Hippocampal formation (tissue), 2 donors: ENCODE measurements around the gene MICAL2.

Experiments used
- DNase-seq, 2 donors: peaks; one replicate each; lab custom pipeline; 2025; lab: John Stamatoyannopoulos, UW

Gene MICAL2

DNA sequence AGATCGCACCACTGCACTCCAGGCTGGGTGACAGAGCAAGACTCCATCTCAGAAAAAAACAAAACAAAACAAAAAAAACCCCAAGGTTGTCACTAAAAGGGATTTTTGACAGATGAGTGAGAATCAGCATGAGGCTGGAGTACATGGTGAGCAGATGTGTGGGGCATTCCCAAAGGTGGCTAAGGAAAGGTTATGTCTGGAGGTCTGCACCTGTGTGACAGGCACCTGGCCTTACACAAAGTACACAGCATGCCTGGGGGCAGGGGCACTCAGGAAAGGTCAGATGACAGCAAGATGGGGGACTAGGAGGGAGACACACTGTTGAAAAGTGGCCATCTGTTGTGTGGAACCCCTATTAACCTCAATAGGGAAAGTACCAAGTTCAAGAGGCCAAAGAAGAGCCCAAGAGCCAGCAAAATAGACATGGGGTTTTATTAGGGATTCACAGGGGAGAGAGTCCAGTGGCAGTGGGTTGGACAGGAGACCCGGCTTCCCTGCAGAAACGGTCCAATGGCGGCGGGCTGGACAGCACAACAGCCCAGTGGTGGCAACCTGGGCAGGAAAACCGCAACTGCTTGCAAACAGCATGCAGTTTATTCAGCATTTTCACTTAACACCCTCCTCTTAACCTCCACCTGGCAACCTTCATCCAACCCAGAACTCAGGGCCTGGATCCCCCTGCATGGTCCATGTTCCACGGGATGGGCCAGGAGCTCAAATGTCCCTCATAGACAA, 101.1 kb downstream of the MICAL2 start:
- no peak for DNase-seq

DNA sequence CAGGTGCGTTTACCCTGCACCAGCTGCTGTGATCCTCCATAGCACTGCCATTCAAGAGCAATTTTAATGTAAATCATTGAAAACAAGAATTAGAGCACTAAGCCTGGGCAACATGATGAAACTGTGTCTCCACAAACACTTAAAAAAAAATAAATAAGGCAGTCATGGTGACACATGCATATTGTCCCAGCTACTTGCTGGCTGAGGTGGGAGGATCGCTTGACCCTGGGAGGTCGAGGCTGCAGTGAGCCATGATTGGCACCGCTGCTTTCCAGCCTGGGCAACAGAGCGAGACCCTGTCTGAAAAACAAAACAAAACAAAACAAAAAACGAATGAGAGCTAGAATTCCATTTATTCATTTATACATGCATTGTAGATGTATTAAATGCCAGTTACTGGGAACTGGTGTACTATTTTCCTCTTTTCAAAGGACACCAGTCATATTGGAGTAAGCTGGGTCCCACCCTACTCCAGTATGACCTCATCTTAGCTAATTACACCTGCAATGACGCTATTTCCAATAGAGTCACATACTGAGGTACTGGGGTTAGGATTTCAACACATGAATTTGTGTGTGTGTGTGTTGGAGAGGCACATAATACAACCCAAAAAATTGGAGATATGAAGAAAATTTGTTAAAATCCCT, 101.9 kb downstream of the MICAL2 start:
- DNase-seq = no peak

DNA sequence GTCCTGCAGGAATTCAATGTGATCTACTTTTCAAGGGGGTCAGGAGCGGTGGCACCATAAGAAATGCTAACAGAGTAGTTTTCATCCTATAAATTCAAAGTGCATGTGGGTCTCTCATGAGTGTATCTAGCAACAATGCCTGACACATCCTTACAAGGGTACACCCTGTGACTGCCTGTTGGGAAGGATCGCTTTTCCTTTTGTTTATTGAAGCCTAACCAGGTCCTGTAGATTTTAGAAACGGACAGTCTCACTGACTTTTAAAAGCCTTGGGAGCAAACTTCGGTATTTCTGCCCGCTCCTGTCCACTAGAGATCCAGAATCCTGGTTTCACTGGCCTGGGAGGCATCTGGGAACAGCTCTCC, 102.4 kb downstream of the MICAL2 start:
- DNase-seq = no peak

DNA sequence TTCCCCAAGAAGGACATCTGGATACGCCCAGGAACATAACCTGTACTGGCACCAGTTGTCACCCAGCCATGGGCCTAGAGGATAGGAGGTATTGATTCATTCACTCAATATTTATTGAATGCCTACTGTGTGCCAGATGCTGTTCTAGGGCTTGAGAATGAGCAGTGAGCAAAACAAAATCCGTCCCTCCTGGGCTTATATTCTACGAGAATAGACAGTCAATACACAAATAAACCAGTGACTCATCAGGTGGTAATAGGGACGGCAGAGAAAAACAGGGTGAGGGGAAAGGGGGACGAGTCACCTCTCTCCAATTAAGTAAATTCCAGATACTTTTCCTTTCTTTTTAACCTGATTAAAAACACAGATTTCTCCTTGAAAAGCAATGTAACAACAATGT, 103.5 kb downstream of the MICAL2 start:
- no peak for DNase-seq

DNA sequence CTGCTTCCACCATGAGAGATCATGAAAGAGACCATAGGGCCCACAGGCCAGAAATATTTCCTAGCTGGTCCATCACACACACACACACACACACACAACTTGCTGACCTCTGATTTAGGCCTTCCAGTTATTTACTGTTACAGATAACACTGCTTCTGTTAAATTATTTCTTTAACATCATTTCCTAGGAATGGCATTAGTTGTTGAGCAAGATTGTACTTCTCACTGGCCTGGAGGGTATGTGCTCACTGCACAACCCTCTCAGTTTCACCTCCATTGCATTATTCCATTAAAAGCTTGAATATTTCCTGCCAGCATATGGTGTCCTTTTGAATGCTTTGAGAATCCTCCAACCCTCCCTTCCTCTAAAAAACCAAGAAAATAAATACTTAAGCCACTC, 104.4 kb downstream of the MICAL2 start:
- DNase-seq = no peak

DNA sequence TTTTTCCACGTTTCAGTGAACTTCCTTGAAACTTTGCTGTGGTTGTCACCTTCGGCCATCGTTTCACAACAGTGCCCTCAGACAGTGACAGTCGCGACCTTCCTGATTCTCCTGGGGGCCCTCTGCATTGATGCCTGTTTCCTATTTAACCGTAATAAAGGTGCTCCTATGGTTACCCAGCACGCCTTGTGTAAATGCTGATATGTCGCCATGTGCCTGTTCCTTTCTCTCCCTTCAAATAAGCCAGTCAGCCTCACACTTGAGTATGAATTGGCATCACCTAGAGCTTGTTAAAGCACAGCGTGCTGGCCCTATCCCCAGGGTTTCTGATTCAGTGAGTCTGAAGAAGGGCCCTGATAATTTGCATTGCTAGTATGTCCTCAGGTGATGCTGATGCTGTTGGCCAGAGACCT, 104.8 kb downstream of the MICAL2 start:
- DNase-seq = no peak

DNA sequence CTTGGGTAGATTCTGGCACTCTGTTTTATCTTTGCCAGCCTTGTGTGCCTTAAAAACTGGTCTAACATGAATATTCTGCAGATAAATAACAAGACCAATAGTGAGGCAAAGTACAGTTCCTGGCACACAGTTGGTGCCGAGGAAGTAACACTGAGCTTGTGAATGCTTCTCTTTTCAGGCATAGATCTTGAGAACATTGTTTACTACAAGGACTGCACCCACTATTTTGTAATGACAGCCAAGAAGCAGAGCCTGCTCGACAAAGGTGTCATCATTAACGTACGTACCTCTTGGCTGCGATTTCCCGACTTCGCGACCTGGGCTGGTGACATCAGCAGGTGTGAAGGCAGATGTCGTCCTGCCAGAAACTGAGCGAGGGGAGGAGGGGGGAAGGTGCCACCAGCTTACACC, 105.7 kb downstream of the MICAL2 start:
- DNase-seq = no peak

DNA sequence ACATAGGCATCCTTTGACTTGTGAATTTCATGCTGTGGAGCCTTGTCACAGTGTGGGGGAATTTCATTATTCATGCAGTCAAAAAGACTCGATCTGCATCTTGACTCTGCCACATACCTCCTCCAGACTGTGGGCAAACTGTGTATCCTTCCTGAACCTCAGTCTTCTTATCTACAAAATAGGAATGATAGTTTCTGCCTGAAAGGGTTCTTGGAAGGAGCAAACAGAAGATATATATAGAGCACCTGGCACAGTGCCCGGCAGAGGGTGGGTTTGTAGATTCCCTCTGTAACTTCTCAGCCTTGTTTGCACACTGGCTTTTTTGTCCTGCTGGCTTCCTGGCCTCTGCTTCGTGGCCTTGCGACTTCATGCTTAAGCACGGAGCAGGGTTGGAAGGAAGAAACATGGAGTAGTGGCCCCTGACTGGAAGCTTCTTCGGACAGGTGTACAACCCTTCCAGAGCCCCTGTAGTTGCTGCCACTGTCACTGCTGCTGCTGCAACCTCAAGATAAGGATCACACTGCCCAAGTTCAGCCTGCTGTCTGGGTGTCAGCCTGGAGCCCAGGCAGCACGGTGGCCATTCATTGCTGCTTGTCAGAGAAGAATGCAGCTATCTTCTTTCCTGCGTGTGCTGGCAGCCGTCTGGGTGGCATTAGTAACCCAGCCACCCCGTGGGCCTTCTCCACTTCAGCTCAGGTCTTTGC, 106.4 kb downstream of the MICAL2 start:
- no peak for DNase-seq

DNA sequence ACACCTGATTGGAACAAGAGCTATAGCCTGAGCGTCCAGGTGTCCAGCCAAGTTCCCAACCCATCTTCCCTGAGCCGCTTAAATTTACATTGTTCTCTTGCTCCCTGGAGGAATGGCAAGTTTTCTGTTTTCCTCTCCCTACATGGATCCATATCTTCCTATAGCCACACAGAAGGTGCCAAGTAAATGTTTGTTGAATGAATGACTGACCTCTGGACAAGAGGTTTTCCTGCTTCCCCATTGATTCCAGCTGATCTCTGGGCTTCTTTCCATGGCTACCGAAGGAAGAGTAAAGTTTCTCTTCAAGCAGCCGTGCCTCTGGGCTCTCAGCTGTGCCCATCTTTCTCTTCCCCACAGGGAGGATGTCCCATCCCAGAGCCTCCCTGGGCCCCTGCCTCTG, 107.5 kb downstream of the MICAL2 start:
- no peak for DNase-seq

DNA sequence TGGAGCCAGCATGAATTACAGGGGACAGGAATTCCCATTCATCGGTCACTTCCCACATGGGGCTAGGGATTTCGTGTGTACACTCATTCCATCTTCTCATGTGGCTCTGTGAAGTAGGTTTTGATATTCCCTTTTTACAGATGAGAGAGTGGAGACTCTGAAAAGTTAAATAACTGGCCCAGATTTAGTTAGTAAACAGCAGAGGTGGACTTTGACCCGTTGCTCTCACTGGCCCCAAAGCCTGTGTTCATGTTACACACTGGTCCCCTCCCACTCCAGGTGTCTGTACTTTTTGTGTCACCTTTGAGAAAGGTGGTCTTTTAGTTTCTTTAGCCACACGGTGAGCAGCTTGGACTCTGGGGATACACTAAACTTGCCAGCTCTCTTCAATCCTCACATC, 108.5 kb downstream of the MICAL2 start:
- DNase-seq = no peak

DNA sequence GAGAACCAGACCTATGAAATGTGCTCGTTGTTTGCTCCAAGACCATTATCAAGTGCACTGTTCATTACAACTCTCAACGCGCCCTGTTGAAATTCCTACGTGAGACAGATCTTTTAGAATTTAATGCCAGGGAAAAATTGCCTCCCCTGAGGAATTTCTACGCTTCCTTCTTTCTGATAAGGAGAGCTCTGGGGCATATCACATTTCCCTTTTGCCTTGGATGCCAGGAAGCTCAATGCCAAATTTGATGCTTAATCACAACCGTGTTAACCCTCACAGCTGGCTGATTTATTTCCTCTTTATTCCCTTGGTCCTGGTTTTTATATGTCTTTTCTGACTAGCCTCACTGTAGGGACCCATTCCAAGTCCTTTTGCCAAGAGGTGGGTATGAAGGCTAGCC, 109.4 kb downstream of the MICAL2 start:
- DNase-seq = no peak

DNA sequence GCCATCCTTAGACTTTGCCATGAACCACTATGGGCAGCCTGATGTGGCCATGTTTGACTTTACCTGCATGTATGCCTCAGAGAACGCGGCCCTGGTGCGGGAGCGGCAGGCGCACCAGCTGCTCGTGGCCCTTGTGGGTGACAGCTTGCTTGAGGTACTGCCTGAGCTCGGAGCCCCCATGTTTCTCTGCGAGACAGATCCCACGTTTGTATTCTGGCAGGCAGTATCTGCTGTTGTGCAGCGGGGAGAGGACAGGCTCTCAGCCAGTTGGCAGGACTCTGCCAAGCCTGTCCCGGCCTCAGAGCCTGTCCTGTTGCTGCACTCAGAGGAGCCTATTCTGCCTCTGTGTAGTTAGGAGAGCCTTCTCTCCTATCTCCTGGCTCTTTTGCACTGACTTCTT, 109.9 kb downstream of the MICAL2 start:
- peak; percentile 70 to 80 for DNase-seq

DNA sequence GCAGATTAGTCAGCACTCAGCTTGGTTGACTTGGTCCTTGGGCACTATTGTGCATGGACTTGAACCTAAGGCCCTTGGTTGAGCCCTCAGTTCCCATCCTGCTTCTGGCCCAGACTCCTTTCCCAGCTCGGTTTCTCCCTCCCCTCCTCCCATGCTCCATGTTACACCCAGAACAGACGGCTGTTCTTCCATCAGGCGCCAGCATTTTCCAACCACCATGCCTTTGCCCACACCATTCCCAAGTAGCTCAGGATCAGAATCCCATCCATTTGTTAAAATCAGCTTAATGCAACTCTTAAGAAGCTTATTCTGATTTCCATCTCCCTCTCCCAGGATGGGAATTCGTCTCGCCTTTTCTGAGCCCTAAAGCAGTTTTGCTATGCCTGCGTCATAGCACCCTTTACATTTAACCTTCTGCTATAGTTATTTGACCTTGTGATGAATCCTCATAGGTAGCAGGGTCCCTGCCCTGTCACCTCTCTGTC, 110.7 kb downstream of the MICAL2 start:
- no peak for DNase-seq

DNA sequence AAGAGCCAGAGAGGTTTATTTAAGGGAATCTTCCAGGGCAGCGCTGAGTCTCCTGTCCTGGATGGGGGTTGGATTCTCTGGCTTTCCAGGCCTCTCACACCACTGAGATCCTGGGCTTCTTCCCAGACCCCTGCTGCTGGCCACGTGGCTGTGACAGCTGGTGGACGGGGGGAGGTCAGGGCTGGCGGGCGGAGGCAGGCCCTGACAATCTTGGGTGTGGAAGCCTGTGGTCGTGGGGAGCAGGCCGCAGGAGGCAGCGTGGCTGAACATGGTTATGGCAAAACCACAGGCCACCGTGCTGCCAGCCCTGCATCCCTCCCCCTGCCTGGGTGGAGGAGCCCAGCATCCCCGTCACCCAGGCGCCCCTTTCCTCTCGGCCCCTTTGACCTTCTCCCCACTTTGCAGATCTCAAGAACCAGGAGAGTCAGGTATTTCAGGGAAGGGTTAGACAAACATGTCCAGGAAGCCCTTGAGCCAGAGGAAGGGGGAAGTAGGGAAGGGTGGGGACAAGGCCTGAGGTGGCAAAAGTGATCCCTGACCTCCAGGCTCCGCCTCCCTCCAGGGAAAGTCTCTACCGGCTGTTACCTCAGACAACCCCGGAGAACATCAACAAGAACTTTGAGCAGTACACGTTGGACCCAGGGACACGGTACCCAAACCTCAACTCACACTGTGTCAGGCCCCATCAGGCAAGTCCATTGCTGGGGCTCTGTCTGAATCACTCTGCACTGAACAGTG, 111.8 kb downstream of the MICAL2 start:
- DNase-seq = peak in 1 of 2 donors; percentile 27

DNA sequence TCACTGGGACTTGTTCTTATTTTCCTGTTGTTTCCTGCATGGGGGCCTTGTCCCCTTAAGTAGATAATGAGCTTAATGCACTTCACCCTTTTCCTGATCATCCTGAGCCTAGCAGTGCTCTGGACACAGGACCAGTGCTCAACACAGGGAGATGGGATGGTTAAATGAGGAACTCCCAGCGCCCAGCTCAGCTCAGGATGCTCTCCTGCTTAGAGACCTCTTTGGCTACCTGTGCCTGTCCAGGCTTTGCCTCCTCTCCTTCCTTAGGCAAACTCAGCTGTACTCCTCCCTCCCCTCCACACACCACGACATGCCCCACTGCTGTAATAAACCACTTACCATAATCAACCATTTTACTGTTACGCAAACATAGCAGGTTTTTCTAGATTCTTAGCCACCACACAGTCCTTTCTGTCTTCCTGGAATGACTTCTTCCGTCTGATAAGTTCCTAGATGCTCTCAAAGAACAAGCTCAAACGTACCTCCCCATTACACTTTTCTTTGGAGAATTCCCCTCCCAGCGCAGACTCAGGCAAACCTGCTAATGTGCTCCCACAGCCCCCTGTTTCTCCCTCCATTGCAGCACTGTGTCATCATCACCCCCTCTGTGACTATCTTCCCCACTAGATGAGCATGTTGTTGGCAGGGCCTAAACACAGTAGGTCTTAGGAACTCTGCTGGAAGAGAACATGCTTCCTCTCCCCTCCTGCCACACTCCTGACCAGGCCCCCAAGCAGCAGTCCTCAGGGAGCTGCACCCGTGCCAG, 113.6 kb downstream of the MICAL2 start:
- no peak for DNase-seq

DNA sequence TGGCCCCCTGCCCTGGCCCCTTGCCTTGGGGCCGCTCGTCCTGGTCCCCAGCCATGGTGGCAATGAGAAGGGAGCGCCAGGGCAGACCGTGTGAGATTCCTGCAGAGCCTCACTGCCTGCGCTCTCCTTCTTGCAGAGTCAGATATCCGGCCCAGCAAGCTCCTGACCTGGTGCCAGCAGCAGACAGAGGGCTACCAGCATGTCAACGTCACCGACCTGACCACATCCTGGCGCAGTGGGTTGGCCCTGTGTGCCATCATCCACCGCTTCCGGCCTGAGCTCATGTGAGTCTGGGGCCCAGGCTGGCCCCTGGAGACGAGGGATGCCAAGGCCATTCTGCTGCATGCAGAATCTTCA, 114.1 kb downstream of the MICAL2 start:
- peak in 1 of 2 donors; percentile 37 for DNase-seq

DNA sequence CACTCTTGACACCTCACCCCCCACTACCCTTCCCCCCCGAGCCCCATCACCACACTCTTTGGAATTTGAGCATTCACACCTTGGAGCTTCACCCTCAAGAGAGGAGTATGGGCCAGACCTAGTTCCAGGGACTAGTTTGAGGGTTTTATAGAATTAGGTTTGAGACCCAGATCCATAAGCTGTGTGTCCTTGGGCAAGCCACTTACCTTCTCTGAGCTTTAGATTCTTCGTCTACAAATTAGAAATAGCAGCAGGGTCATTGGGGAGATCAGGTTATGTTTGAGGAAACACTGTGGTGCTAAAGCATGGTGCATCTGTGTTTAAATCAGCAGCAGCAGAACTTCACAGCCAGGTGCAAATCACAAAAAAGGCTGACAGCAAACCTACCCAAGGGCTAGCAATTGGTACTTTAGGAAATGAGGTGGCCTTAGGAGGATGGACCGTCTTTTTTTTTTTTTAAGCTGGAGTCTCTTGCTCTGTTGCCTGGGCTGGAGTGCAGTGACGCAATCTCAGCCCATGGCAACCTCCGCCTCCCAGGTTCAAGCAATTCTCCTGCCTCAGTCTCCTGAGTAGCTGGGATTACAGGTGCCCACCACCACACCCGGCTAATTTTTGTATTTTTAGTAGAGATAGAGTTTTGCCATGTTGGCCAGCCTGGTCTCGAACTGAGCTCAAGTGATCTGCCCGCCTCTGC, 114.8 kb downstream of the MICAL2 start:
- DNase-seq = no peak

DNA sequence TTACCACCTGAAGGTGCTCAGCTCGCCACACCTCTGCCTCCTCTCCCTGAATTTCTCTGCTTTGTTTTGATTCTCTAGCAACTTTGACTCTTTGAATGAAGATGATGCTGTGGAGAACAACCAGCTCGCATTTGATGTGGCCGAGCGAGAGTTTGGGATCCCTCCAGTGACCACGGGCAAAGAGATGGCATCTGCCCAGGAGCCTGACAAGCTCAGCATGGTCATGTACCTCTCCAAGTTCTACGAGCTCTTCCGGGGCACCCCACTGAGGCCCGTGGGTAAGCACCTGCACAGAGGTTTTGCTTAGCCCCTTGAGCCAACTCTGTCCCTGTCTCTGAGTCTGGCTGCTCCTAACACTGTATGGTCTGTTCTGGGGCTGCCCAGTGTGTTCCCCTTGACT, 115.7 kb downstream of the MICAL2 start:
- DNase-seq = no peak

DNA sequence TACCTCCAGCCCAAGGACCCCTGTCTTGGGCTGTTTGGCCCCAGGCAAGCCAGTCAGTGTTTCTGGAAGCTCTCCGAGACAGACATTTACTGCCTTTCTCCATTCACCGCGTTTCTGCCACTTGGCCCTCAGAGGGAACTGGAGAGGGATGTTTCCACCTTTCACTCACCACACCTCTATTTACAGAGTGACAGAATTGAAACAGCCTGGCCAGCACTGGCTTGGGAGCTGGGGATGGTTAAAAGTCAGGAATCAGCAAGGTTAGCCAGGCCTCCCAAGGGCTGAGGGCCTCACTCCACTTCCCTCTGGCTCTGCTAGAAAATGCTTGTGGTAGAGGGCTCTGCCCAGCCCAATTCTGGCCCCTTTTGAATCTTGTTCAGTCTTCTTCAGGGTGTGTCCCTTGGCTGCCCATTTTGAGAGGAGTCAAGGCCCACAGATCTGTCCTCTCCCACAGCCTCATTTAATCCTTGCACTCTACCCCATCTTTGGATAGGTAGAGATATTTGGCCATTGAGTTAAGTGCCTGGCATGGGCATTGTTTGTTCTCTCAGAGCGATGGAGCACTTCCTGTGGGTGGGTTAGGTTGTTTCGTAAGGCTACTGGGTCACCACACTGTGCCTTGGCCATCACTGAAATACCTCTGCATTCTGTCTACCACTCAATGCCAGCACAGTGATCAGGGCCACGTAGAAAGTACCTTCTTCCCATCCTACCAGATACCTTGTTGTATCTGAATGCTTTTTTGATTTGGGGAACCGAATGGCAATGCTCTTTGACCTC, 119.2 kb downstream of the MICAL2 start:
- no peak for DNase-seq

DNA sequence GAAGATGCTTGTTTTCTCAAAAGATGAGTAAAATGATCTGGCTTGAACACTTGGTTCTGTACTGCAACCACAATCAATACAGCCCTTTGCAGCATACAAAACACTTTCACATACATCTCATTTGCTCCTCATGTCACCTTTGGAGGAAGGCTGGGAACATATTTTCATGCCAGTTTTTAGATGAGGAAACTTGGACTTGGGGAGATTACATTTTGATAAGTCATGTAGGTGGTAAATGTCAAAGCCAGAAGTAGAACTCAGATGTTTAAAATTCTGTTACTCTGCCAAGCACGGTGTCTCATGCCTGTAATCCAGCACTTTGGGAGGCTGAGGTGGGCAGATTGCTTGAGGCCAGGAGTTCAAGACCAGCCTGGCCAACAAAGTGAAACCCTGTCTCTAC, 121.8 kb downstream of the MICAL2 start:
- DNase-seq = no peak
